Pons (tissue), 1 donor: ENCODE measurements around the gene FRRS1L.

Source experiments
- DNase-seq: peaks from one replicate; pipeline ENCODE4 v3.0.0-alpha.2; 2016; ENCODE audit warnings: low spot score

Gene FRRS1L

GRCh38 chr9:109166771-109167601 is at the start of gene FRRS1L:
Gene FRRS1L, minus strand, starts transcription at chr9:109167249. Its CDS starts 111 bp downstream, at chr9:109167138.
- DNase-seq: peak; percentile 13

DNA sequence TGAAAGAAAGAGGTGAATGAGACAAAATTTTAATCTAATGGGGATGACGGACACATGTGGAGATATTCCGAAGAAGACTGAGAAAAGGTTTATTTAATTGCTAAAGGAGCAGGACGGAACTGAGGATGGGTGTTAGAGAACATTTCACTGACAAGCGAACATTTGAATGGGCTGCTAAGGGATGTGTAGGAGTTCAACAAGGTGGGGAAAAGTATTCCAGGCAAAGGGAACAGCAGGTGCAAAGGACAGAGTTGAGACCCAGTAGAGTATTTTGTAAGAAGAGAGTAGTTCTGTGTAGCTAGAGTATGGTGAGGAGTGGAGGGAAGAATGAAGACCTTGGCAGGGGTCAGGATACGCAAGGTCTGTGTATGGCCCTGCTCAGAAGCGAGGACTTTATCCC is 47.4 kb upstream of the FRRS1L start:
- DNase-seq: no peak

GRCh38 chr9:109213285-109214121 is 46.5 kb upstream of the FRRS1L start:
- no peak for DNase-seq

DNA sequence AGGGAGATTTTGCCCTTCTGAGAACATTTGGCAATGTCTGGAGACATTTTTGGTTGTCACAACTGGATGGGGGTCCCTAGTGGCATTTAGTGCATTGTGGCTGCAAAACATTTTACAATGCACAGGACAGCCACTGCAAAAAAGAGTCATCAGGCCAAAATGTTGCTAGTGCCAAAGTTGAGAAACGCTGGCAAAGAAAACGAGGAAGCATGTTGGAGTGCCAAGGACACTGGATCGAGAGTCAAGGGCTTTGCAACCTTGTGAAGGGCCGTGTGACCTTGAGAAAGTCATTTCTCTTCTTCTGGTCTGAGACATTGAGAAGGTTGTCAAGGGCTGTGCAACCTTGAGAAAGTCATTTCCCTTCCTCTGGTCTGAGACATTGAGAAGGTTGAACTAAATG is 45.7 kb upstream of the FRRS1L start:
- no peak for DNase-seq

DNA sequence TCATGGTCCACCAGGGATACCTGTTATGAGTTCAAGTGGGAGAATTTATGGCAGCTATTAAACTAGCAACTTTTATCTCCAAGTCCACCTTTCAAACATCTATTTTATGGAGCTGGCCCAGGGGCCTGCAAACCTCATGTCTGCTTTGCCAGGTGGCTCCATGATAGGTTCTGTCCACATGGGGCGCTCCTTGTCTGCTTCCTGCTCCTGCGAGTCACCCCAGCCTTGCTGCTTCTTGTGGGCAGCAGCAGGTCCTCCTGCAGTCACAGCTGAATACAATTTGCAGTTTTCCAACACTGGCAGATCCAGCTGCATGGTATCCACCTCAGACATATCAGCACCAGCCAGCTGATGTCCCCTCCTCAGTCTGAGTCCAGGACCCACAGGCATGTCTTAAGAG is 39.6 kb upstream of the FRRS1L start:
- DNase-seq: no peak

- no peak for DNase-seq
Measured at GRCh38 chr9:109205526-109205925, 38.5 kb upstream of the FRRS1L start.

GRCh38 chr9:109203761-109204360 is 36.8 kb upstream of the FRRS1L start:
- DNase-seq: no peak

DNA sequence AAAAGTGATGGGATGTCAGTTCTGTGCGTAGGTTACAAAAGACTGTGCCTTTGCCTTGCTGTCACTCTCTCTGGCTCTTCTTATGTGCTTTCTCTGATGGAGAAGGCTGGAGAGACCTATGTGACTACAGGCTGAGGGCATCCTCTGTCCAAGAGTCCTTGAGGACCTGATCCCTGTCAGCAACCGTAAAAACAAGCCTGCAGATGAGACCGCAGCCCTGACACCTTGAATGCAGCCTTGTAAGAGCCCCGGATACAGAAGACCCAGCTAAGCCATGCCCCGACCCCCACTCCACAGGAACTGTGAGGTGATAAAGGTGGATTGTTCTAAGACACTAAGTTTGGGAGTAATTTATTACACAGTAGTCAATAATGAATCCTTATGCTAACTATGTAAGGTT is 32.6 kb upstream of the FRRS1L start:
- DNase-seq: no peak

GRCh38 chr9:109198736-109199382 is 31.8 kb upstream of the FRRS1L start:
- no peak for DNase-seq

- no peak for DNase-seq
Measured at GRCh38 chr9:109193974-109194556, 27.0 kb upstream of the FRRS1L start.

- no peak for DNase-seq
Measured at GRCh38 chr9:109192732-109193361, 25.8 kb upstream of the FRRS1L start.

DNA sequence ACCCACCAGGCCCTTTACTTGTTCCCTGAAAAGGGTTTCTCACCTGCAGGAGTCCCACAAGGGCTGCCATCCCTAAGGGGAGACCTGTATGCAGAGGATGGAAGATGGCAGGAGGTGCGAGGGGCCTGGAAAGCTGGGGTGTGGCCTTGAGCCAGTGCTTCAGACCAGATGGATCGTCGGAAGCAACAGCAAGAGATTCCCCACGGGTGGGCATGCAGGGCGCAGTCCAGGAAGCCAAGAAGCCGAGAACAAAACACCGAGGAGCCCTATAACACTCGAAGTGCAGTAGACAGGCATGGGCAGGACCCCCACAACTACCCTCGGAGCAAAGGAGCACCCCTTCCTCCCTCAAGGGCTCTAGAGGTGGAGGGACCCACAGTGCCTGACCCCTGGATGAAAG is 24.7 kb upstream of the FRRS1L start:
- no peak for DNase-seq

DNA sequence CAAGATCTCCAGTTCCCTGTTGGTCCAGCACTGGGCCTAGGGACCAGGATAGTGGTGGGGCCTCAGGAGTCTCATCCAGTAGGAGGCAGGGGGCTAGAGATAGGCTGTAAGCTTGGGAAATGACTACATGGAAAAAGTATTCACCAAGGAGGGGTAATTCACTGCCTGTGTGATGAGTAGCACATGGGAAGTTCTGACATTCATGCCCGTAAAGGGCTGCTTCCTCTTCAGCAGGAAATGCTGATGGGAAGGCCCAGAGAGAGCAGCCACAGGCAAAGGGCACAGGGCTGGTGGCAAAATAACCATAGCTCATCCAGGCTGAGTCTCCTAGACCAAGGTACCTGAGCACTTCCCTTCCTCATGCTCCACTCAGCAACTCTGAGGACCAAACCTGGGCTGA is 23.1 kb upstream of the FRRS1L start:
- no peak for DNase-seq

DNA sequence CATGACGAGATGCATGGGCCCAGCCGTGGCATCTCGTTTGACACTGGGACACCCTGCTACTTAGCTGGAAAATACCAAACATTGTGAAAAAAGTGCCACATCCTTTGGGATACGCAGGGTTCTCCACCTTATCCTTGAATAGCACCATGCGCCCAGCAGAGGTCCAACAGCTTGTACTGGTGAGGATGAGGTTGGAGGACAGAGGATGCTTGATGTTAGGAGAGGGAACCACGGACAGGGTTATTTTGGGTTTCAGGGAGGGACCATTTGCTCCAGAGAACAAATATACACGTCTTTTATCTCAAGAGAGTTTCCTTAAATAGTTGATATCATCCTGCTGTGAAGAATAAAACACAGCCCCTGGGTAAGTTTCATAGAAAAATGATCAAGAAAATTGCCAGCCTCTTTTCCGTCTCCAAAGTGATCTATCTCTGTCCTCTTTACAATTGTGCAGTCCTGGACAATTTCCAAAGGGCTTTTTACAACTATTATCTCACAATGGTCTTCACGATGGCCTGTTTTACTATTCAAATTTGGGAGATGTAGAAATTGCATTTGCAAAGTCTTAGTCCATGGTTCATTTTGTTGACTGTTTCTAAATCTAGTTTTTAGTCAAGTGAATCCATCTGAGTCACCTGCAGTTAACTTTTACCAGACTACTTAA is 19.9 kb upstream of the FRRS1L start:
- no peak for DNase-seq

DNA sequence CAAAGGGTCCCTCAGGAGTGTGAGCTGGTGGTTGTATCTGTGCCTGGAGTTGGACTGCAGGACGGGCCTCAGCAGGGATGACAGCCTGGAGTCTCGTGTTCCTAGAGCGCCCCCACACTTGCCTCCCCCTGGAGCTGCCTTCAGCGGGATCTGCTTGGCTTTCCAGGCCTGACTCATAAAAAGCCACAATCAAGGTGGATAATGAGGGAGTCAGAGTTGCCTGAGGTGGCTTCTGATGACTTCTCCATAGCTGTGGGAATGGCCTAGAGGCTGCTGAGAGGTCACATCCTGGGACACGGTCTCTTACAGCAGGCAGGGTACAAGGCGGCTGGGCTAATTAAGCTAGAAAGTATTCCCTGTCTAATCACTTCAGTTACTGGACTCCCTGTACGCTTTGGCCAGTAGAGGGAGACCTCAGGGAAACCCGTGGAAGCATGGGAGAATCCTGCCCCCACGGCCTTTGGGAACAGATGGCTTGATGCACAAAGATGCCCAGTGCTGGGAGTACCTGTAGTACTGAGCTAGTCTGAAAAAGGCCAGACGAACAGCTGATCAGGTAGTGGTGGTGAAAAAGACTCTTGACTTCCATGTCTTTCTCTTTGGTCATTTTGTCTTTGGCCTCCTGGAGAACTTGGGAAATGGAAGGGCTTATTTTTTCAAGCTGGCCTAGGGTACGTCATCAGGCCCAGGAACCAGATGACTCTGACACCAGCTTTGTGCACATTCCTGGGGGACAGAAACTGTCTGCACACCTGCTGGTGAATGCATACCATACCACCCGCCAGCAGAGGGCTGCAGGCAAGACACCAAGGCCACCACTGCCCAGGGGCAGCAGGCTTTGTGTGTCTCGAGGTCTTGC is 16.1 kb upstream of the FRRS1L start:
- no peak for DNase-seq

DNA sequence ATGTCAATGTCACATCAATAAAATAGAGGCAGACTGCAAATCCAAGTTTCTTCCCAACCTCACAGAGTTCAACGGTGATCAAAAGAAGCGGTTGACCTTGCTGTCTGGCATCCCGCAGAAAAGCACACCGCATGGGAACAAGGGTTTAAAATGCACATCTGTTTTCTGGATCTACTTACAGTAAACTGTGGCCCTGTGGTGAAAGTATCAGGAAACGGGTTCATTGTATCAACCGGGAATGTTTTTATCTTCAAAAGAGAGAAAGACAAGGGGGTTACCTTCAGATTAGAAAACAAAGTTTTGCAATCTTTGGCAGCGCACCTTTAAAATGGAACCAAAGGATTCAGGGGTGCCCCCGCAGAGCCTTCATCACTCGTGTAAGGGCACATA is 15.5 kb upstream of the FRRS1L start:
- DNase-seq: no peak

GRCh38 chr9:109181284-109181683 is 14.2 kb upstream of the FRRS1L start:
- DNase-seq: no peak

DNA sequence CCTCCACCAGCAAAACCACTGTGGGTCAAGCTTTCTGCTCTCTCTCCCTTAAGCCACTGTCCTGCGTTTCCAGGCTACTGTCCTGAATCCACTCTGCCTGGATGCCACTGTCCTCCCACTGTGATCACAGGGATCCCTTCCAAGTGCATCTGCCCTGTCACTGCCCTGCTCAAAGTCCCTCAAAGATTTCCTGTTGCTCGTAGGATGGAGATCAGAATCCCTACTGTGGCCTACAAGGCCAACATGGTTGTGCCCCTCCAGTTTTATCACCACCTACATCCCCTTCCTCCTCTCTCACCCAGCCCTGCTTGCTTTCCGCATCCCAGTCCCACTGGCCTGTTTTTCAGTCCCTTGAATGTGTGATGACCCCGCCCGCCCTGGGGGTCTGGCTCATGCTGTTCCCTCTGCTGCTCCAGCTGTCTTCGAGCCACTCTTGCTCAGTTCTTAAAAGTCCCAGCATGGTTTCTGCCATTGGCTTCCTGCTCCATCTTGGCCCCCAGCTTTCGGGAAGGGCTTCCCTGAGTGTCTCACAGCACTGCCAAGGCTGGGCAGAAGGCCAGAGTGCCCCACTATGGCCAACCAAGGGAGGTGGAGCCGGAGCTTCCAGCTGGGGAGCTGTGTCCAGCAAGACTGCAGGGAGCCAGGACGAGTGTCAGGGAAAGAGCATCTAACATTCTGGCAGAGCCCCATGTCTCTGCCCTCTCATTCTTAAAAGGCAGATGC is 12.9 kb upstream of the FRRS1L start:
- DNase-seq: peak; percentile 31

GRCh38 chr9:109176963-109177362 is 9.9 kb upstream of the FRRS1L start:
- no peak for DNase-seq
